ENCODE measurements around the gene PRPF8. TPM values are rescaled to one million over a fixed set of nuclear protein-coding genes. Genes with fewer than 3 reads are reported as not detected.

The PRPF8 gene
- total and polyA plus RNA-seq, 2 of the 8 experiments (the other 6 are each of a cell fraction or from before 2014, with no cell fraction given) = 329 to 337 TPM

GRCh38 chr17:1732833-1733321 lies 48.2 kb upstream of the PRPF8 start:
- H3K4me1 ChIP-seq (replicated peaks in 1 of 4; ENCODE audit: control insufficient read depth in 3 of 4, insufficient read depth in 4 of 4, low read length in 3 of 4) = peaks cover 0 to 7% (median 1%) of the 10 kb centered on the region in 4 experiments; a peak in 4 of 7 replicates
- peaks cover 0 to 4% of the 10 kb centered on the region in 2 experiments for H4K20me1 ChIP-seq (replicated peaks in 1 of 2; ENCODE audit: control insufficient read depth in 1 of 2, insufficient read depth in 2 of 2, low read length in 2 of 2)
- no peak overlapping the region for H2BK5ac ChIP-seq (ENCODE audit: low read depth, low read length)
- no peak overlapping the region for H3K23ac ChIP-seq (ENCODE audit: insufficient read length)
- no peaks in the 10 kb centered on the region; a peak in 1 of 4 replicates for H3K79me2 ChIP-seq (ENCODE audit: control insufficient read depth in 1 of 2, insufficient read depth in 2 of 2, low read length in 2 of 2)
- no peak overlapping the region for H3K14ac ChIP-seq (ENCODE audit: insufficient read length)
- H3K56ac ChIP-seq (replicated peaks; ENCODE audit: insufficient read length, low read depth, low read length) = no peak overlapping the region
- TF ChIP-seq ATF3 (IDR thresholded peaks at IDR 0.05; ENCODE audit: insufficient read depth, low read depth, low read length) = no peak
- TF ChIP-seq GABPA (IDR thresholded peaks at IDR 0.05; ENCODE audit: borderline replicate concordance, insufficient read depth, low read length) = no peak
- TF ChIP-seq NANOG (IDR thresholded peaks at IDR 0.05; ENCODE audit: insufficient read depth, low read depth, low read length, poor library complexity, severe bottlenecking) = no peak
- TF ChIP-seq RXRA (IDR thresholded peaks at IDR 0.05; ENCODE audit: insufficient read depth, low read depth, low read length) = no peak
- TF ChIP-seq EP300 (IDR thresholded peaks at IDR 0.05; ENCODE audit: borderline replicate concordance in 1 of 2, low read depth in 2 of 2, low read length in 2 of 2) = no peak
- no peak for TF ChIP-seq SP2 (IDR thresholded peaks at IDR 0.05; ENCODE audit: low read length)
- no peak for TF ChIP-seq CTBP2 (IDR thresholded peaks at IDR 0.05; ENCODE audit: borderline replicate concordance, insufficient read depth, insufficient read length, low read length)
- no peak for TF ChIP-seq E2F6 (IDR thresholded peaks at IDR 0.05)
- TF ChIP-seq RFX5 (IDR thresholded peaks at IDR 0.05; ENCODE audit: borderline replicate concordance, low read depth, low read length) = no peak
- TF ChIP-seq FOSL1 (IDR thresholded peaks at IDR 0.05; ENCODE audit: insufficient read depth, low read depth, low read length) = no peak
- no peak for TF ChIP-seq CHD2 (IDR thresholded peaks at IDR 0.05; ENCODE audit: low read length)
- TF ChIP-seq CEBPB (IDR thresholded peaks at IDR 0.05; ENCODE audit: low read depth, low read length) = no peak
- ChIA-PET POLR2A (ENCODE audit: partially characterized antibody) (interaction anchor here (1.1 to 2.2 kb wide), 5 partner anchors 8 to 30 kb away, joined by 3 to 8 read pairs (median 4); partner anchors contain the start of genes SERPINF1 and WDR81), CTCF (ENCODE audit: partially characterized antibody) (interaction anchor here (0.7 to 7.1 kb wide), 8 partner anchors 12 to 61 kb away, joined by 3 to 34 read pairs (median 4); no protein-coding TSS in a partner anchor)
- H2AFZ ChIP-seq (ENCODE audit: low read length) = no peak overlapping the region
- no peak overlapping the region for H3K18ac ChIP-seq (ENCODE audit: extremely low read depth, low read length)
- H3K9me3 ChIP-seq (ENCODE audit: insufficient read depth in 2 of 2, low read depth in 1 of 2, low read length in 1 of 2) = no peaks in the 10 kb centered on the region
- no peak overlapping the region for H3K4me2 ChIP-seq (ENCODE audit: insufficient read depth in 1 of 2, low read depth in 2 of 2, low read length in 2 of 2)
- no peak overlapping the region for H4K5ac ChIP-seq (ENCODE audit: insufficient read length, low read depth, low read length)
- no peak overlapping the region for H3K9ac ChIP-seq (replicated peaks in 1 of 4; ENCODE audit: extremely low read depth in 1 of 4, low read depth in 3 of 4, low read length in 3 of 4)
- no peak overlapping the region for H3K27ac ChIP-seq (ENCODE audit: low read depth, low read length)
- H2AK5ac ChIP-seq (ENCODE audit: low read depth, low read length) = no peak overlapping the region
- no peak overlapping the region for H2BK12ac ChIP-seq (ENCODE audit: low read depth, low read length)
- 93% methylated on average over 11 of the region's 11 CpGs; no CpG with 5 or more reads in 1 of the 2 experiments for WGBS, 2 experiments (ENCODE audit: extremely low coverage in 1 of 2, insufficient coverage in 1 of 2, insufficient read length in 1 of 2, insufficient replicate concordance in 2 of 2, low coverage in 1 of 2, low lambda C conversion rate in 2 of 2, missing lambda C conversion rate in 1 of 2)
- FAIRE-seq = no peak
- H3K23me2 ChIP-seq (ENCODE audit: low read depth, low read length) = no peaks in the 10 kb centered on the region
- no peak overlapping the region for H4K91ac ChIP-seq (replicated peaks; ENCODE audit: insufficient read length, low read length)
- no peak overlapping the region for H2BK15ac ChIP-seq (ENCODE audit: low read length)
- no peaks in the 10 kb centered on the region for H3K27me3 ChIP-seq (replicated peaks in 1 of 4; ENCODE audit: control insufficient read depth in 3 of 4, extremely low read depth in 1 of 4, insufficient read depth in 3 of 4, low read length in 3 of 4)
- no peaks in the 10 kb centered on the region for H3K79me1 ChIP-seq (ENCODE audit: low read depth, low read length)
- H3K4me3 ChIP-seq (ENCODE audit: extremely low read depth in 1 of 4, insufficient read depth in 2 of 4, low read depth in 3 of 4, low read length in 4 of 4) = no peak overlapping the region
- H2BK120ac ChIP-seq (replicated peaks; ENCODE audit: low read depth, low read length) = no peak overlapping the region
- no peak overlapping the region for H3K4ac ChIP-seq (replicated peaks; ENCODE audit: insufficient read length, low read depth, low read length)
- H4K8ac ChIP-seq (ENCODE audit: extremely low read depth, insufficient read depth, low read length) = no peak overlapping the region
- H3K36me3 ChIP-seq (ENCODE audit: control insufficient read depth in 2 of 4, insufficient read depth in 4 of 4, low read length in 3 of 4) = no peaks in the 10 kb centered on the region; a peak in 2 of 8 replicates
- no peak overlapping the region for H2BK20ac ChIP-seq (ENCODE audit: low read length)
- no peak for DNase-seq (ENCODE audit: low read depth in 1 of 2, low spot score in 2 of 2)
